IPS DF 6.9 (cell line): Measurements from ENCODE around the gene FOXN4.

Experiments used
- DNase-seq: peaks from one replicate; pipeline ENCODE4 v3.0.0-alpha.2; 2013; ENCODE audit warnings: low read depth, low spot score
- H3K27ac ChIP-seq: one replicate; pipeline ENCODE4 v1.5.1; 2013; ENCODE audit warnings: low read length, control low read depth
- H3K27me3 ChIP-seq: 2 replicates; pipeline ENCODE4 v1.6.1; 2013; ENCODE audit warnings: mild to moderate bottlenecking, low read length; ENCODE audit not compliant: control insufficient read depth, insufficient read depth
- H3K36me3 ChIP-seq: 2 replicates; pipeline ENCODE4 v1.6.1; 2013; ENCODE audit warnings: low read length; ENCODE audit not compliant: control insufficient read depth, insufficient read depth
- H3K4me1 ChIP-seq: 2 replicates; pipeline ENCODE4 v1.6.1; 2013; ENCODE audit warnings: low read length; ENCODE audit not compliant: control insufficient read depth, insufficient read depth
- H3K4me3 ChIP-seq: 2 replicates; pipeline ENCODE4 v1.5.1; 2013; ENCODE audit warnings: mild to moderate bottlenecking, low read length
- H3K9me3 ChIP-seq: 2 replicates; pipeline ENCODE4 v1.6.1; 2013; ENCODE audit warnings: low read length, inconsistent platforms; ENCODE audit not compliant: control insufficient read depth, insufficient read depth
- WGBS: extraction: QIAGEN DNeasy Blood & Tissue Kit; methylation state at CpG from one replicate; pipeline ENCODE4 v1.1.7; 2013; ENCODE audit warnings: mixed read lengths, missing lambda C conversion rate; ENCODE audit not compliant: insufficient read length, insufficient coverage; 5-methylcytosine and 5-hydroxymethylcytosine counted together

FOXN4 gene

DNA sequence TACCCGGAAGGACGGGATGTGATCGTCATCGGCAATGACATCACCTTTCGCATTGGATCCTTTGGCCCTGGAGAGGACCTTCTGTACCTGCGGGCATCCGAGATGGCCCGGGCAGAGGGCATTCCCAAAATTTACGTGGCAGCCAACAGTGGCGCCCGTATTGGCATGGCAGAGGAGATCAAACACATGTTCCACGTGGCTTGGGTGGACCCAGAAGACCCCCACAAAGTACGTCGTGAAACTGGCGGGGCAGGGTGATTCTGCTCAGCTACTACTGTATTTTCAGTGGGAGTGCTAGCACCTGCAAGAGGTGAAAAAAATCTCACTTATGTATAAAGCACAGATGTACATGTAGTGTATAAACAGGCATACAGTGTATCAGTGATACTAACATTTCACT is 62.9 kb downstream of the FOXN4 start:
- Histone ChIP-seq H3K36me3 (no peaks in the 10 kb centered on the region), H3K27me3 (no peaks in the 10 kb centered on the region), H3K27ac (no peak overlapping the region), H3K4me1 (no peaks in the 10 kb centered on the region), H3K9me3 (no peaks in the 10 kb centered on the region), H3K4me3 (no peak overlapping the region)
- WGBS: no CpG with 5 or more reads among the region's 15 CpGs
- no peak for DNase-seq

GRCh38 chr12:109244073-109244472 is 65.0 kb downstream of the FOXN4 start:
- no peaks in the 10 kb centered on the region for H3K9me3 ChIP-seq
- DNase-seq: no peak
- H3K4me1 ChIP-seq: no peaks in the 10 kb centered on the region
- H3K4me3 ChIP-seq: no peak overlapping the region
- no peaks in the 10 kb centered on the region for H3K27me3 ChIP-seq
- WGBS: no CpG with 5 or more reads among the region's 5 CpGs
- H3K36me3 ChIP-seq: peaks cover 7% of the 10 kb centered on the region; the same call in 1 of the 2 replicates
- no peak overlapping the region for H3K27ac ChIP-seq

GRCh38 chr12:109241936-109242335 is 67.1 kb downstream of the FOXN4 start:
- no peak overlapping the region for H3K27ac ChIP-seq
- H3K9me3 ChIP-seq: no peaks in the 10 kb centered on the region
- no peaks in the 10 kb centered on the region for H3K4me1 ChIP-seq
- peaks cover 11% of the 10 kb centered on the region for H3K36me3 ChIP-seq
- H3K27me3 ChIP-seq: no peaks in the 10 kb centered on the region
- WGBS: no CpG with 5 or more reads among the region's 5 CpGs
- DNase-seq: no peak
- H3K4me3 ChIP-seq: no peak overlapping the region

GRCh38 chr12:109240365-109240764 is 68.7 kb downstream of the FOXN4 start:
- no CpG with 5 or more reads among the region's 2 CpGs for WGBS
- no peaks in the 10 kb centered on the region for H3K27me3 ChIP-seq

GRCh38 chr12:109239691-109240090 is 69.4 kb downstream of the FOXN4 start:
- peaks cover 14% of the 10 kb centered on the region for H3K36me3 ChIP-seq
- H3K27ac ChIP-seq: no peak overlapping the region
- H3K9me3 ChIP-seq: no peaks in the 10 kb centered on the region
- H3K4me3 ChIP-seq: no peak overlapping the region
- no peak for DNase-seq
- no peaks in the 10 kb centered on the region for H3K4me1 ChIP-seq
- H3K27me3 ChIP-seq: no peaks in the 10 kb centered on the region
- no CpG with 5 or more reads among the region's 11 CpGs for WGBS

More at GRCh38 chr12:109240365-109240764, 68.7 kb downstream of the FOXN4 start:
- Histone ChIP-seq H3K9me3 (no peaks in the 10 kb centered on the region), H3K4me3 (no peak overlapping the region), H3K4me1 (no peaks in the 10 kb centered on the region), H3K36me3 (peaks cover 14% of the 10 kb centered on the region), H3K27ac (no peak overlapping the region)
- no peak for DNase-seq

DNA sequence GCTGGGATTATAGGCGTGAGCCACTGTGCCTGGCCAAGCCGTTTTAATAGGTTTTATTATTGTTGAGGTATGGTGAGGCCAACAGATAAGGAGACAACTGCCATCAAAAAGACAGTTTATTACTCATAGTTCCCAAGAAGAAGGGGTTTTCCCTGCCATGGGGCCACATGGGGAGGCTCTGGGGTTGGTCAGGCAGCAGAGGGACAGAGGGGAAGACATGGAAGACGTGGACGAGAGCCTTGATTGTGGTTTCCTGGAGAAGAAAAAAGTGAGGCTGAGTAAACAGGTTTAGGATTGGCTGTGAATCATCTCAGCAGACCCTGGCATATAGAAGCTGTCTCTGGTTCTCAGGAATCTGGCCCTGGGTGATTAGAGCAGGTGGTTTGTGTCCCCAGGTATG is 69.9 kb downstream of the FOXN4 start:
- H3K9me3 ChIP-seq: no peaks in the 10 kb centered on the region
- DNase-seq: no peak
- H3K4me3 ChIP-seq: no peak overlapping the region
- peaks cover 14% of the 10 kb centered on the region for H3K36me3 ChIP-seq
- no peaks in the 10 kb centered on the region for H3K4me1 ChIP-seq
- H3K27me3 ChIP-seq: no peaks in the 10 kb centered on the region
- H3K27ac ChIP-seq: no peak overlapping the region
- no CpG with 5 or more reads among the region's 4 CpGs for whole genome bisulfite sequencing

GRCh38 chr12:109236257-109236656 is 72.8 kb downstream of the FOXN4 start:
- H3K27me3 ChIP-seq: no peaks in the 10 kb centered on the region
- H3K4me3 ChIP-seq: no peak overlapping the region
- no peaks in the 10 kb centered on the region for H3K4me1 ChIP-seq
- DNase-seq: no peak
- no peak overlapping the region for H3K27ac ChIP-seq
- WGBS: no CpG with 5 or more reads among the region's 6 CpGs
- no peaks in the 10 kb centered on the region for H3K9me3 ChIP-seq
- peaks cover 14% of the 10 kb centered on the region for H3K36me3 ChIP-seq

DNA sequence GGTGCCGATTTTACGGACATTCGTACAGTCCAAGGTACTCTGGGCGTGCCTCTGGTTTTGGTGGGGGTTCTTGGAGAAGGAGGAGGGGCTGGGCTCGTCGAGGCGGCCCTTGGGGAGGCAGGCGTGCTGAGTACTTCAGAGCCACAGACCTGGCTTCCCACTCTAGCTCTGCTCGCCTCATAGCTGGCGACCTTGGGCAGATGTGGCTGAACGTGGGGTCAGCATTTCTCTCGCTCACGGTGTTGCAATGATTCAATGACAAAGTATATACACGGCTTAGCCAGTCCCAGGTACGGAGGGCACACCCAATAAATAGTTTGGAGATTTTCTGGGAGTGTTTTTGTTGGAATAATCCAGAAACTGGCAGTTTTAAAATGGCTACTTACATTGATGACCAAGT is 75.1 kb downstream of the FOXN4 start:
- no peaks in the 10 kb centered on the region for H3K27me3 ChIP-seq
- no peak overlapping the region for H3K27ac ChIP-seq
- peaks cover 7% of the 10 kb centered on the region for H3K36me3 ChIP-seq
- DNase-seq: no peak
- no peaks in the 10 kb centered on the region for H3K4me1 ChIP-seq
- no peak overlapping the region for H3K4me3 ChIP-seq
- no peaks in the 10 kb centered on the region for H3K9me3 ChIP-seq
- whole genome bisulfite sequencing: no CpG with 5 or more reads among the region's 15 CpGs

GRCh38 chr12:109232731-109233130 is 76.4 kb downstream of the FOXN4 start:
- WGBS: no CpG with 5 or more reads among the region's 7 CpGs
- Histone ChIP-seq H3K4me3 (no peak overlapping the region), H3K27me3 (no peaks in the 10 kb centered on the region), H3K4me1 (no peaks in the 10 kb centered on the region), H3K27ac (no peak overlapping the region), H3K36me3 (peaks cover 7% of the 10 kb centered on the region), H3K9me3 (no peaks in the 10 kb centered on the region)
- DNase-seq: no peak

GRCh38 chr12:109230193-109230592 is 78.9 kb downstream of the FOXN4 start:
- Histone ChIP-seq H3K4me1 (no peaks in the 10 kb centered on the region), H3K36me3 (no peaks in the 10 kb centered on the region), H3K4me3 (no peak overlapping the region), H3K9me3 (no peaks in the 10 kb centered on the region), H3K27me3 (no peaks in the 10 kb centered on the region), H3K27ac (no peak overlapping the region)
- DNase-seq: no peak
- no CpG with 5 or more reads among the region's 2 CpGs for WGBS

DNA sequence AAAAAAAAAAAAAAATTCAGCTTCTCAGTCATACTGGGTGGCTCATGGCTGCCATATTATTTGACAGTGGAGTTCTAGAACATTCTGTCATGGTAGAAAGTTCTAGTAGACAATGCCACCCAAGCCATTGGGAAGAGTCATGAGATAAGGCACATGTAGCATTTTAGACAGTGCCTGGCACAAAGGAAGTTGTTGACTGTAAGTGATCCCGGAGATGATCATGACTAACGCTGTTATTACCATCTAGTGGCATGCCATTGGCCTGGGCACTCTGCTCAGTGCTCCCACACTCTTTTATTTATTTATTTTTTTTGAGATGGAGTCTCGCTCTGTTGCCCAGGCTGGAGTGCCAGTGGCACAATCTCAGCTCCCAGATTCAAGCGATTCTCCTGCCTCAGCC is 80.4 kb downstream of the FOXN4 start:
- no peaks in the 10 kb centered on the region for H3K27me3 ChIP-seq
- H3K9me3 ChIP-seq: no peaks in the 10 kb centered on the region
- no peaks in the 10 kb centered on the region for H3K36me3 ChIP-seq
- no peak overlapping the region for H3K27ac ChIP-seq
- no peak overlapping the region for H3K4me3 ChIP-seq
- DNase-seq: no peak
- no CpG with 5 or more reads among the region's 4 CpGs for WGBS
- no peaks in the 10 kb centered on the region for H3K4me1 ChIP-seq
